Esophagus muscularis mucosa (tissue), 4 donors: ENCODE data around the gene ATP23. TPM values are rescaled to one million over a fixed set of nuclear protein-coding genes. Genes with fewer than 3 reads are reported as not detected.

Experiments
- DNase-seq: peaks from one replicate; pipeline ENCODE4 v3.0.0-alpha.2; 2017; ENCODE audit errors: extremely low spot score
- H3K27ac ChIP-seq, 4 donors: fragments of 200-600 bp; sonication (generic); replicated peaks in 1 of 4; 1 replicate in 3 of 4; 2 replicates in 1 of 4; pipeline ENCODE4 v1.5.1; 2016 to 2019; ENCODE audit warnings: mild to moderate bottlenecking in 1 of 4
- H3K27me3 ChIP-seq, 4 donors: fragments of 200-600 bp; sonication (generic); one replicate each; pipeline versions ENCODE4 v1.5.1 to v1.6.0; 2016 to 2019
- H3K36me3 ChIP-seq, 4 donors: fragments of 200-600 bp; sonication (generic); one replicate each; pipeline ENCODE4 v1.5.1; 2016 to 2019
- H3K4me1 ChIP-seq, 4 donors: fragments of 200-600 bp; sonication (generic); one replicate each; pipeline ENCODE4 v1.5.1; 2016 to 2019
- H3K4me3 ChIP-seq, 4 donors: fragments of 200-600 bp; sonication (generic); 1 replicate in 2 of 4; 2 replicates in 2 of 4; pipeline ENCODE4 v1.5.1; 2016 to 2019; ENCODE audit warnings: mild to moderate bottlenecking in 4 of 4, moderate library complexity in 1 of 4
- H3K9me3 ChIP-seq, 4 donors: fragments of 200-600 bp; sonication (generic); 1 replicate in 3 of 4; 2 replicates in 1 of 4; pipeline ENCODE4 v1.5.1; 2016 to 2019
- CTCF ChIP-seq, 3 experiments: fragments of 200-600 bp in 2 of 3; fragments of 450-650 bp in 1 of 3; sonication (generic) in 2 of 3; IDR thresholded peaks; one replicate each; pipeline ENCODE4 v1.5.1; 2017 to 2019; ENCODE audit warnings: antibody characterized with exemption in 3 of 3, mild to moderate bottlenecking in 2 of 3, moderate library complexity in 1 of 3
- EP300 ChIP-seq: sonication (generic); formaldehyde crosslinking; IDR thresholded peaks from one replicate; pipeline ENCODE4 v1.6.1; 2017; ENCODE audit warnings: antibody characterized with exemption
- POLR2A ChIP-seq: fragments of 450-650 bp; IDR thresholded peaks from one replicate; pipeline ENCODE4 v1.6.1; 2017; ENCODE audit warnings: antibody characterized with exemption, moderate library complexity, mild to moderate bottlenecking, low read depth
- POLR2AphosphoS5 ChIP-seq, 2 donors: sonication (generic); formaldehyde crosslinking; IDR thresholded peaks; one replicate each; pipeline ENCODE4 v1.6.1; 2017; ENCODE audit warnings: antibody characterized with exemption in 2 of 2
- WGBS: methylation state at CpG from one replicate; pipeline ENCODE4 v1.1.5; 2018; 5-methylcytosine and 5-hydroxymethylcytosine counted together
- intact Hi-C: fragments of 100-400 bp; cut with DNase I; formaldehyde crosslinking; loops from one replicate; pipeline ENCODE4 v1.15.1; 2023
- total RNA-seq, 4 donors: library from RNA; depleted of rRNA; stranded (reverse); fragments of >200 nt; gene quantifications; one replicate each; pipeline versions ENCODE4 v1.1.0 to v1.2.1, GENCODE V29; 2016

Gene ATP23
- total RNA-seq, 4 donors from 2014 or later, result 10.3 to 17.9 (median 14.8) TPM

- Histone ChIP-seq H3K4me3 (no peak overlapping the region), H3K36me3 (no peaks in the 10 kb centered on the region), H3K27ac (no peak overlapping the region), H3K9me3 (peaks cover 0 to 18% (median 11%) of the 10 kb centered on the region in 4 donors), H3K27me3 (no peaks in the 10 kb centered on the region), H3K4me1 (peaks cover 0 to 15% (median 9%) of the 10 kb centered on the region in 4 donors)
- intact Hi-C loops, result no loop called here
- TF ChIP-seq POLR2A (no peak), EP300 (no peak), POLR2AphosphoS5 (IDR thresholded peaks at IDR 0.05) (no peak), CTCF (IDR thresholded peaks at IDR 0.05) (no peak)
- DNase-seq, result no peak
- 31% methylated on average over 2 of the region's 2 CpGs for WGBS
Observed at GRCh38 chr12:57992001-57992400, 50.6 kb downstream of the ATP23 start.

- H3K27me3 ChIP-seq, result no peaks in the 10 kb centered on the region
- H3K4me3 ChIP-seq, result no peak overlapping the region
- intact Hi-C loops, result no loop called here
- no peaks in the 10 kb centered on the region for H3K36me3 ChIP-seq
- DNase-seq, result no peak
- TF ChIP-seq CTCF (IDR thresholded peaks at IDR 0.05) (no peak), POLR2AphosphoS5 (IDR thresholded peaks at IDR 0.05) (no peak), EP300 (no peak), POLR2A (no peak)
- H3K4me1 ChIP-seq, result peaks cover 0 to 15% (median 9%) of the 10 kb centered on the region in 4 donors
- peaks cover 0 to 28% (median 19%) of the 10 kb centered on the region in 4 donors for H3K9me3 ChIP-seq
- no peak overlapping the region for H3K27ac ChIP-seq
- WGBS, result 79% methylated on average over 1 of the region's 1 CpG
Observed at GRCh38 chr12:57993030-57993429, 51.7 kb downstream of the ATP23 start.

- Histone ChIP-seq H3K4me1 (peaks cover 0 to 15% (median 9%) of the 10 kb centered on the region in 4 donors), H3K4me3 (no peak overlapping the region), H3K9me3 (peaks cover 0 to 36% (median 19%) of the 10 kb centered on the region in 4 donors), H3K27me3 (no peaks in the 10 kb centered on the region), H3K36me3 (no peaks in the 10 kb centered on the region), H3K27ac (no peak overlapping the region)
- TF ChIP-seq CTCF (IDR thresholded peaks at IDR 0.05) (no peak), EP300 (no peak), POLR2AphosphoS5 (IDR thresholded peaks at IDR 0.05) (no peak), POLR2A (no peak)
- 66% methylated on average over 3 of the region's 3 CpGs for WGBS
- no peak for DNase-seq
- intact Hi-C loops, result no loop called here
Observed at GRCh38 chr12:57993834-57994233, 52.5 kb downstream of the ATP23 start.

- 96% methylated on average over 2 of the region's 2 CpGs for WGBS
- Histone ChIP-seq H3K4me3 (no peak overlapping the region), H3K27ac (no peak overlapping the region), H3K9me3 (peaks cover 0 to 47% (median 28%) of the 10 kb centered on the region in 4 donors), H3K27me3 (no peaks in the 10 kb centered on the region), H3K4me1 (peaks cover 0 to 8% (median 0%) of the 10 kb centered on the region in 4 donors), H3K36me3 (no peaks in the 10 kb centered on the region)
- TF ChIP-seq POLR2AphosphoS5 (IDR thresholded peaks at IDR 0.05) (no peak), POLR2A (no peak), EP300 (no peak), CTCF (IDR thresholded peaks at IDR 0.05) (no peak)
- no peak for DNase-seq
- intact Hi-C loops, result no loop called here
Observed at GRCh38 chr12:57996520-57996919, 55.2 kb downstream of the ATP23 start.

GRCh38 chr12:57998251-57998650 lies 56.9 kb downstream of the ATP23 start:
- H3K27ac ChIP-seq, result no peak overlapping the region
- intact Hi-C loops, result no loop called here

More at GRCh38 chr12:57998251-57998650, 56.9 kb downstream of the ATP23 start:
- H3K36me3 ChIP-seq, result no peaks in the 10 kb centered on the region
- H3K27me3 ChIP-seq, result no peaks in the 10 kb centered on the region
- no peak overlapping the region for H3K4me3 ChIP-seq
- H3K9me3 ChIP-seq, result peaks cover 0 to 47% (median 28%) of the 10 kb centered on the region in 4 donors
- TF ChIP-seq POLR2A (no peak), EP300 (no peak), POLR2AphosphoS5 (IDR thresholded peaks at IDR 0.05) (no peak), CTCF (IDR thresholded peaks at IDR 0.05) (no peak)
- H3K4me1 ChIP-seq, result no peaks in the 10 kb centered on the region
- DNase-seq, result no peak
